ENCODE data around the gene FHL1. TPM values are rescaled to one million over a fixed set of nuclear protein-coding genes. Genes with fewer than 3 reads are reported as not detected.

The FHL1 gene
- polyA plus RNA-seq, 3 donors = 0.75 to 4.0 (median 0.98) TPM

DNA sequence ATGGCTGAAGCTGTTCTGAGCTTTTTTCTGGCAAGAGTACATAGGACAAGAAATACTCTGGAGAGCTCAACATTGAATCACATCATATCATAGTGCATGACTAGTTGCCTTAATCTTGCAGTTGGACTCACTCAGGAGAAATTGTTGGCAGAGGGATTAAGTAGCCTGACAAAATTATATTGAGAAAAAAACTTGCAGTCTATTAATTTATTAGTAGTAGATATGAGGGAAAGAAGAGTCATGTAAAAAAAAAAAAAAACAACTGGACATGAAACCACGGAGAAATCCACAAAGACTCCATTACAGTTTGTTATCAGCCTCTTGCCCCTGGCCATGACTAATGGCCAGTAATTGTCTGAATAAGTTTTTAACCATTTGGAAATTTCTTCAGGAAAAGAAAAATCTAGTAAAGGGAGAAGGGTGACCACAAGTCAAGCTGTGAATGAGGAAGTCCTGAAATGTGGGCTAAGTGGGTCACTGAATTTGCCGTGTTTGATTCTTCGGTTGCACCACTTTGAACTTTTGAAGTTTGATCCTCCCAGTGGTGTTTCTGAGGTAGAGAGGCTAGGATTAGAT, 45.6 kb downstream of the FHL1 start:
- no peaks in the 10 kb centered on the region for H3K36me3 ChIP-seq (replicated peaks in 1 of 2; ENCODE audit: control insufficient read depth in 1 of 2, insufficient read depth in 2 of 2, low read length in 2 of 2)
- H2AFZ ChIP-seq (ENCODE audit: insufficient read depth, low read depth, low read length, poor library complexity, severe bottlenecking) = no peak overlapping the region
- WGBS (ENCODE audit: insufficient coverage) = no CpG with 5 or more reads among the region's 3 CpGs
- H3K79me2 ChIP-seq (ENCODE audit: insufficient read depth, low read length) = no peaks in the 10 kb centered on the region
- peak overlapping the region in 1 of 2 donors; percentile 3 for H3K27ac ChIP-seq (ENCODE audit: low read depth in 1 of 2, low read length in 2 of 2)
- H3K4me1 ChIP-seq (ENCODE audit: control insufficient read depth in 1 of 2, insufficient read depth in 2 of 2, low read length in 2 of 2) = peaks cover 30 to 33% of the 10 kb centered on the region in 2 donors
- peak overlapping the region in 2 of 3 experiments; percentile 5 to 48 for H3K4me3 ChIP-seq (replicated peaks in 1 of 3; ENCODE audit: low read depth in 2 of 3, low read length in 3 of 3)
- H3K9me3 Mint-ChIP-seq = peaks cover 0 to 2% (median 0%) of the 10 kb centered on the region in 7 donors
- no peaks in the 10 kb centered on the region for H3K36me3 Mint-ChIP-seq
- H3K4me2 ChIP-seq (replicated peaks; ENCODE audit: extremely low read depth, low read length, poor library complexity, severe bottlenecking) = peak overlapping the region; percentile 48
- H3K4me1 Mint-ChIP-seq = peaks cover 34% of the 10 kb centered on the region
- H3K9ac ChIP-seq (ENCODE audit: insufficient read depth, low read length, poor library complexity, severe bottlenecking) = no peak overlapping the region
- H3K27ac Mint-ChIP-seq = peak overlapping the region in 3 of 7 donors; percentile 62 to 82 (median 63)
- intact Hi-C loops (cut with micrococcal nuclease) = no loop called here
- no peaks in the 10 kb centered on the region for H3K27me3 ChIP-seq (ENCODE audit: control insufficient read depth in 2 of 2, insufficient read depth in 2 of 2, low read length in 2 of 2)
- no peaks in the 10 kb centered on the region for H4K20me1 ChIP-seq (ENCODE audit: insufficient read depth, low read length)
- TF ChIP-seq, protein P1, sequence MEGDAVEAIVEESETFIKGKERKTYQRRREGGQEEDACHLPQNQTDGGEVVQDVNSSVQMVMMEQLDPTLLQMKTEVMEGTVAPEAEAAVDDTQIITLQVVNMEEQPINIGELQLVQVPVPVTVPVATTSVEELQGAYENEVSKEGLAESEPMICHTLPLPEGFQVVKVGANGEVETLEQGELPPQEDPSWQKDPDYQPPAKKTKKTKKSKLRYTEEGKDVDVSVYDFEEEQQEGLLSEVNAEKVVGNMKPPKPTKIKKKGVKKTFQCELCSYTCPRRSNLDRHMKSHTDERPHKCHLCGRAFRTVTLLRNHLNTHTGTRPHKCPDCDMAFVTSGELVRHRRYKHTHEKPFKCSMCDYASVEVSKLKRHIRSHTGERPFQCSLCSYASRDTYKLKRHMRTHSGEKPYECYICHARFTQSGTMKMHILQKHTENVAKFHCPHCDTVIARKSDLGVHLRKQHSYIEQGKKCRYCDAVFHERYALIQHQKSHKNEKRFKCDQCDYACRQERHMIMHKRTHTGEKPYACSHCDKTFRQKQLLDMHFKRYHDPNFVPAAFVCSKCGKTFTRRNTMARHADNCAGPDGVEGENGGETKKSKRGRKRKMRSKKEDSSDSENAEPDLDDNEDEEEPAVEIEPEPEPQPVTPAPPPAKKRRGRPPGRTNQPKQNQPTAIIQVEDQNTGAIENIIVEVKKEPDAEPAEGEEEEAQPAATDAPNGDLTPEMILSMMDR (IDR thresholded peaks at IDR 0.05) = no peak
- peak; percentile 6 to 46 (median 26) for DNase-seq
- no peaks in the 10 kb centered on the region for H3K9me3 ChIP-seq (replicated peaks in 1 of 2; ENCODE audit: control insufficient read depth in 1 of 2, insufficient read depth in 1 of 2, low read length in 2 of 2)
- H3K27me3 Mint-ChIP-seq (ENCODE audit: low read depth in 3 of 3) = peaks cover 0 to 5% (median 0%) of the 10 kb centered on the region in 3 donors
- peak overlapping the region in 1 of 2 donors; percentile 86 for H3K4me3 Mint-ChIP-seq

DNA sequence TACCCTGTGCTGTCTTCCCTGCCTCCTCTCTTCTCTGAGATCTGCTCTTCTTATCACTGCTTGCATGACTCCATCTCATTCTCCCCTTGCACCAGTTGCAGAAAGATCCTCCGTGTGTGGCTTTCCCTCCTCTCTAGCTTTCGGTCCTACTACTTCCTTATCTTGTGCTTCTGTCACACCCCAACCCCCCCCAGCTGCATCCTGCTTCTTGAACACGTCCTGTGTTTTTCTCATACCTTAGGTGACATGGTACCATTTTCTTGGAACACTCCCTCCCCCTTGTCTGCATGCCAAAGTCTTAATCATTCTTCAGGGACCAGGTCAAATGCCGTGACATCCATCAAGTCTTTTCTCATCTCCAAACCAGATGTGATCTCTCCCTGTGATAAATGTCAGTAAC, 46.4 kb downstream of the FHL1 start:
- no peak overlapping the region for H3K9ac ChIP-seq (ENCODE audit: insufficient read depth, low read length, poor library complexity, severe bottlenecking)
- H3K27ac Mint-ChIP-seq = peak overlapping the region in 4 of 7 donors; percentile 43 to 82 (median 68)
- H3K27me3 Mint-ChIP-seq (ENCODE audit: low read depth in 3 of 3) = peaks cover 0 to 2% (median 0%) of the 10 kb centered on the region in 3 donors
- peak overlapping the region in 1 of 2 donors; percentile 3 for H3K27ac ChIP-seq (ENCODE audit: low read depth in 1 of 2, low read length in 2 of 2)
- H3K79me2 ChIP-seq (ENCODE audit: insufficient read depth, low read length) = no peaks in the 10 kb centered on the region
- peaks cover 0 to 2% (median 0%) of the 10 kb centered on the region in 7 donors for H3K9me3 Mint-ChIP-seq
- H3K4me2 ChIP-seq (replicated peaks; ENCODE audit: extremely low read depth, low read length, poor library complexity, severe bottlenecking) = peak overlapping the region; percentile 48
- DNase-seq = peak in 2 of 3 donors; percentile 6 to 32
- no peaks in the 10 kb centered on the region for H3K36me3 ChIP-seq (replicated peaks in 1 of 2; ENCODE audit: control insufficient read depth in 1 of 2, insufficient read depth in 2 of 2, low read length in 2 of 2)
- H3K36me3 Mint-ChIP-seq = no peaks in the 10 kb centered on the region
- peak overlapping the region; percentile 56 to 86 for H3K4me3 Mint-ChIP-seq
- peak overlapping the region in 1 of 3 experiments; percentile 48 for H3K4me3 ChIP-seq (replicated peaks in 1 of 3; ENCODE audit: low read depth in 2 of 3, low read length in 3 of 3)
- H4K20me1 ChIP-seq (ENCODE audit: insufficient read depth, low read length) = no peaks in the 10 kb centered on the region
- WGBS (ENCODE audit: insufficient coverage) = 0% methylated on average over 3 of the region's 4 CpGs
- H3K27me3 ChIP-seq (ENCODE audit: control insufficient read depth in 2 of 2, insufficient read depth in 2 of 2, low read length in 2 of 2) = no peaks in the 10 kb centered on the region
- no peaks in the 10 kb centered on the region for H3K9me3 ChIP-seq (replicated peaks in 1 of 2; ENCODE audit: control insufficient read depth in 1 of 2, insufficient read depth in 1 of 2, low read length in 2 of 2)
- intact Hi-C loops (cut with micrococcal nuclease) = no loop called here
- H3K4me1 Mint-ChIP-seq = peaks cover 34% of the 10 kb centered on the region
- TF ChIP-seq, protein P1 (IDR thresholded peaks at IDR 0.05) = no peak
- H2AFZ ChIP-seq (ENCODE audit: insufficient read depth, low read depth, low read length, poor library complexity, severe bottlenecking) = no peak overlapping the region
- peaks cover 30 to 33% of the 10 kb centered on the region in 2 donors for H3K4me1 ChIP-seq (ENCODE audit: control insufficient read depth in 1 of 2, insufficient read depth in 2 of 2, low read length in 2 of 2)

Data from CD14-positive monocyte (primary cell).